ENCODE measurements around the gene RRP1B. TPM values are rescaled to one million over a fixed set of nuclear protein-coding genes. Genes with fewer than 3 reads are reported as not detected.
A peak's percentile ranks its signal among the peaks of the same experiment; 100 is the strongest.

The RRP1B gene
- total RNA-seq, 1 donor from 2014 or later: 43.3 TPM

- peak overlapping the region; percentile 52 for H3K27ac Mint-ChIP-seq
Measured at GRCh38 chr21:43726686-43727518, 67.5 kb downstream of the RRP1B start.

GRCh38 chr21:43727519-43728153, 68.3 kb downstream of the RRP1B start:
- DNase-seq (ENCODE audit: extremely low spot score, unreplicated experiment): no peak
- TF ChIP-seq CTCF (conservative IDR thresholded peaks at IDR 0.05): no peak
- Mint-ChIP-seq H3K27ac (peak overlapping the region; percentile 52), H3K27me3 (no peaks in the 10 kb centered on the region), H3K9me3 (no peaks in the 10 kb centered on the region), H3K4me3 (peak overlapping the region; percentile 85), H3K4me1 (ENCODE audit: unreplicated experiment) (peaks cover 31% of the 10 kb centered on the region), H3K36me3 (peaks cover 4% of the 10 kb centered on the region)

More at GRCh38 chr21:43726686-43727518, 67.5 kb downstream of the RRP1B start:
- DNase-seq (ENCODE audit: extremely low spot score, unreplicated experiment): no peak
- H3K27me3 Mint-ChIP-seq: no peaks in the 10 kb centered on the region
- no peaks in the 10 kb centered on the region for H3K9me3 Mint-ChIP-seq
- peaks cover 4% of the 10 kb centered on the region for H3K36me3 Mint-ChIP-seq
- H3K4me1 Mint-ChIP-seq (ENCODE audit: unreplicated experiment): peaks cover 31% of the 10 kb centered on the region
- TF ChIP-seq CTCF (conservative IDR thresholded peaks at IDR 0.05): no peak
- peak overlapping the region; percentile 61 for H3K4me3 Mint-ChIP-seq

GRCh38 chr21:43728154-43728466, 68.8 kb downstream of the RRP1B start:
- H3K4me1 Mint-ChIP-seq (ENCODE audit: unreplicated experiment): peaks cover 31% of the 10 kb centered on the region
- TF ChIP-seq CTCF (conservative IDR thresholded peaks at IDR 0.05): no peak
- H3K27me3 Mint-ChIP-seq: no peaks in the 10 kb centered on the region
- no peaks in the 10 kb centered on the region for H3K9me3 Mint-ChIP-seq
- peak overlapping the region; percentile 85 for H3K4me3 Mint-ChIP-seq
- DNase-seq (ENCODE audit: extremely low spot score, unreplicated experiment): no peak
- peaks cover 4% of the 10 kb centered on the region for H3K36me3 Mint-ChIP-seq
- peak overlapping the region; percentile 52 for H3K27ac Mint-ChIP-seq

- no peaks in the 10 kb centered on the region for H3K27me3 Mint-ChIP-seq
- H3K36me3 Mint-ChIP-seq: peaks cover 4% of the 10 kb centered on the region
- peaks cover 35% of the 10 kb centered on the region for H3K4me1 Mint-ChIP-seq (ENCODE audit: unreplicated experiment)
- peak; percentile 70 for TF ChIP-seq CTCF (conservative IDR thresholded peaks at IDR 0.05)
- H3K9me3 Mint-ChIP-seq: no peaks in the 10 kb centered on the region
- H3K4me3 Mint-ChIP-seq: peak overlapping the region; percentile 85
- peak; percentile 84 for DNase-seq (ENCODE audit: extremely low spot score, unreplicated experiment)
- H3K27ac Mint-ChIP-seq: peak overlapping the region; percentile 70
Measured at GRCh38 chr21:43728467-43729390, 69.4 kb downstream of the RRP1B start.

GRCh38 chr21:43731476-43731875, 72.1 kb downstream of the RRP1B start:
- no peaks in the 10 kb centered on the region for H3K27me3 Mint-ChIP-seq
- no peaks in the 10 kb centered on the region for H3K9me3 Mint-ChIP-seq
- no peak for TF ChIP-seq CTCF (conservative IDR thresholded peaks at IDR 0.05)
- no peaks in the 10 kb centered on the region for H3K36me3 Mint-ChIP-seq
- peaks cover 35% of the 10 kb centered on the region for H3K4me1 Mint-ChIP-seq (ENCODE audit: unreplicated experiment)
- H3K27ac Mint-ChIP-seq: peak overlapping the region; percentile 40
- peak overlapping the region; percentile 62 for H3K4me3 Mint-ChIP-seq
- no peak for DNase-seq (ENCODE audit: extremely low spot score, unreplicated experiment)
